ENCODE results near the gene PRMT7. TPM values are rescaled to one million over a fixed set of nuclear protein-coding genes. Genes with fewer than 3 reads are reported as not detected.

PRMT7 gene
- total and polyA plus RNA-seq, 2 experiments from 2014 or later, result 27.2 to 49.6 TPM

- H3K79me2 ChIP-seq (ENCODE audit: insufficient read depth), result no peaks in the 10 kb centered on the region
- no peaks in the 10 kb centered on the region for H3K27me3 ChIP-seq (replicated peaks; ENCODE audit: insufficient read depth)
- in situ Hi-C loops (cut with MboI), result no loop called here
- no peak overlapping the region for H3K4me3 ChIP-seq
- no peaks in the 10 kb centered on the region for H3K4me1 ChIP-seq (ENCODE audit: insufficient read depth)
- H3K9me2 ChIP-seq (ENCODE audit: insufficient read depth), result no peaks in the 10 kb centered on the region
- H3K27ac ChIP-seq, result no peak overlapping the region
- no peak for DNase-seq
- no peak overlapping the region for H2AFZ ChIP-seq
- H3K4me2 ChIP-seq (ENCODE audit: unreplicated experiment), result no peak overlapping the region
- no peaks in the 10 kb centered on the region for H3K9me3 ChIP-seq (ENCODE audit: low read depth)
- WGBS, 2 experiments (ENCODE audit: low coverage in 1 of 2, low lambda C conversion rate in 2 of 2, missing lambda C conversion rate in 2 of 2), result 94 to 99% methylated on average over 8 to 13 of the region's 13 CpGs
- H3F3A ChIP-seq (ENCODE audit: insufficient read depth), result 0 out of 2 replicates have a peak, but pooled peaks cover 3% of the 10 kb centered on the region
- no peak overlapping the region for H3K9ac ChIP-seq
- H3K36me3 ChIP-seq (ENCODE audit: low read depth), result no peaks in the 10 kb centered on the region
- H4K20me1 ChIP-seq (ENCODE audit: insufficient read depth), result no peaks in the 10 kb centered on the region
- no peak for TF ChIP-seq EZH2 (IDR thresholded peaks at IDR 0.05; ENCODE audit: insufficient read depth, poor library complexity, severe bottlenecking)
- TF ChIP-seq EZH2phosphoT487 (IDR thresholded peaks at IDR 0.05; ENCODE audit: insufficient read depth, low read depth), result no peak
Measured at GRCh38 chr16:68358951-68359350, 48.1 kb downstream of the PRMT7 start.

- no peaks in the 10 kb centered on the region for H3K4me1 ChIP-seq (ENCODE audit: insufficient read depth)
- in situ Hi-C loops (cut with MboI), result no loop called here
- 0 out of 2 replicates have a peak, but pooled peaks cover 3% of the 10 kb centered on the region for H3F3A ChIP-seq (ENCODE audit: insufficient read depth)
- H3K79me2 ChIP-seq (ENCODE audit: insufficient read depth), result no peaks in the 10 kb centered on the region
- H3K36me3 ChIP-seq (ENCODE audit: low read depth), result no peaks in the 10 kb centered on the region
- no peak for DNase-seq
- H3K27ac ChIP-seq, result no peak overlapping the region
- no peak overlapping the region for H3K4me3 ChIP-seq
- H4K20me1 ChIP-seq (ENCODE audit: insufficient read depth), result no peaks in the 10 kb centered on the region
- TF ChIP-seq EZH2phosphoT487 (IDR thresholded peaks at IDR 0.05; ENCODE audit: insufficient read depth, low read depth) (no peak), EZH2 (IDR thresholded peaks at IDR 0.05; ENCODE audit: insufficient read depth, poor library complexity, severe bottlenecking) (no peak)
- no peaks in the 10 kb centered on the region for H3K27me3 ChIP-seq (replicated peaks; ENCODE audit: insufficient read depth)
- H3K9ac ChIP-seq, result no peak overlapping the region
- 91 to 93% methylated on average over 20 to 23 of the region's 23 CpGs for WGBS, 2 experiments (ENCODE audit: low coverage in 1 of 2, low lambda C conversion rate in 2 of 2, missing lambda C conversion rate in 2 of 2)
- no peaks in the 10 kb centered on the region for H3K9me2 ChIP-seq (ENCODE audit: insufficient read depth)
- no peak overlapping the region for H2AFZ ChIP-seq
- H3K4me2 ChIP-seq (ENCODE audit: unreplicated experiment), result no peak overlapping the region
- H3K9me3 ChIP-seq (ENCODE audit: low read depth), result no peaks in the 10 kb centered on the region
Measured at GRCh38 chr16:68359398-68360191, 48.8 kb downstream of the PRMT7 start.

- no peaks in the 10 kb centered on the region for H3K27me3 ChIP-seq (replicated peaks; ENCODE audit: insufficient read depth)
- in situ Hi-C loops (cut with MboI), result no loop called here
- no peak overlapping the region for H3K27ac ChIP-seq
- 94 to 95% methylated on average over 18 of the region's 18 CpGs for WGBS, 2 experiments (ENCODE audit: low coverage in 1 of 2, low lambda C conversion rate in 2 of 2, missing lambda C conversion rate in 2 of 2)
- no peaks in the 10 kb centered on the region for H3K79me2 ChIP-seq (ENCODE audit: insufficient read depth)
- H2AFZ ChIP-seq, result no peak overlapping the region
- H3K4me3 ChIP-seq, result no peak overlapping the region
- no peaks in the 10 kb centered on the region for H3K36me3 ChIP-seq (ENCODE audit: low read depth)
- TF ChIP-seq EZH2phosphoT487 (IDR thresholded peaks at IDR 0.05; ENCODE audit: insufficient read depth, low read depth), result no peak
- H3F3A ChIP-seq (ENCODE audit: insufficient read depth), result 0 out of 2 replicates have a peak, but pooled peaks cover 3% of the 10 kb centered on the region
- no peaks in the 10 kb centered on the region for H3K9me3 ChIP-seq (ENCODE audit: low read depth)
- no peak overlapping the region for H3K4me2 ChIP-seq (ENCODE audit: unreplicated experiment)
- no peaks in the 10 kb centered on the region for H3K9me2 ChIP-seq (ENCODE audit: insufficient read depth)
- no peak overlapping the region for H3K9ac ChIP-seq
- DNase-seq, result no peak
- H3K4me1 ChIP-seq (ENCODE audit: insufficient read depth), result no peaks in the 10 kb centered on the region
- H4K20me1 ChIP-seq (ENCODE audit: insufficient read depth), result no peaks in the 10 kb centered on the region
Measured at GRCh38 chr16:68360547-68360946, 49.7 kb downstream of the PRMT7 start.

- no peaks in the 10 kb centered on the region for H3K27me3 ChIP-seq (replicated peaks; ENCODE audit: insufficient read depth)
- H3K4me1 ChIP-seq (ENCODE audit: insufficient read depth), result no peaks in the 10 kb centered on the region
- H4K20me1 ChIP-seq (ENCODE audit: insufficient read depth), result no peaks in the 10 kb centered on the region
- H3K4me3 ChIP-seq, result no peak overlapping the region
- TF ChIP-seq EZH2 (IDR thresholded peaks at IDR 0.05; ENCODE audit: insufficient read depth, poor library complexity, severe bottlenecking) (no peak), EZH2phosphoT487 (IDR thresholded peaks at IDR 0.05; ENCODE audit: insufficient read depth, low read depth) (no peak)
- no peak overlapping the region for H3K4me2 ChIP-seq (ENCODE audit: unreplicated experiment)
- H3K36me3 ChIP-seq (ENCODE audit: low read depth), result no peaks in the 10 kb centered on the region
- no peaks in the 10 kb centered on the region for H3K9me3 ChIP-seq (ENCODE audit: low read depth)
- H3K79me2 ChIP-seq (ENCODE audit: insufficient read depth), result no peaks in the 10 kb centered on the region
- DNase-seq, result no peak
- H3K9ac ChIP-seq, result no peak overlapping the region
- 83 to 84% methylated on average over 14 of the region's 14 CpGs for WGBS, 2 experiments (ENCODE audit: low coverage in 1 of 2, low lambda C conversion rate in 2 of 2, missing lambda C conversion rate in 2 of 2)
- H3F3A ChIP-seq (ENCODE audit: insufficient read depth), result 0 out of 2 replicates have a peak, but pooled peaks cover 3% of the 10 kb centered on the region
- H3K9me2 ChIP-seq (ENCODE audit: insufficient read depth), result no peaks in the 10 kb centered on the region
- in situ Hi-C loops (cut with MboI), result no loop called here
- H2AFZ ChIP-seq, result no peak overlapping the region
- H3K27ac ChIP-seq, result no peak overlapping the region
Measured at GRCh38 chr16:68360956-68361355, 50.1 kb downstream of the PRMT7 start.
